Nephron progenitor cell (in vitro differentiated cells): ENCODE results near the gene KIF3C.
"Not testable (repeated sequence)": the region's sequence is repeated elsewhere in the genome, so short reads cannot be mapped to it uniquely, and the experiment has no call there.

Experiments
- DNase-seq: peaks from one replicate; pipeline ENCODE4 v3.0.0; 2021
- H3K27ac Mint-ChIP-seq: 2 replicates; pipeline ENCODE4 v1.8.0; 2021; ENCODE audit warnings: mild to moderate bottlenecking, moderate library complexity, mixed read lengths
- H3K27me3 Mint-ChIP-seq: 2 replicates; pipeline ENCODE4 v1.8.0; 2021; ENCODE audit warnings: mild to moderate bottlenecking, low read depth, mixed read lengths; ENCODE audit not compliant: poor library complexity
- H3K36me3 Mint-ChIP-seq: 2 replicates; pipeline ENCODE4 v1.8.0; 2021; ENCODE audit warnings: low read depth, mixed read lengths
- H3K4me1 Mint-ChIP-seq: 2 replicates; pipeline ENCODE4 v1.8.0; 2021; ENCODE audit warnings: mixed read lengths
- H3K4me3 Mint-ChIP-seq: 2 replicates; pipeline ENCODE4 v1.8.0; 2021; ENCODE audit warnings: mild to moderate bottlenecking, moderate library complexity, mixed read lengths
- H3K9me3 Mint-ChIP-seq: 2 replicates; pipeline ENCODE4 v1.8.0; 2021; ENCODE audit warnings: mild to moderate bottlenecking, moderate library complexity, mixed read lengths
- TF ChIP-seq, protein P1 (sequence below): fragments of 200-600 bp; sonication (generic); IDR thresholded peaks from 2 replicates; pipeline ENCODE4 v1.5.0; 2021; ENCODE audit warnings: antibody characterized with exemption

KIF3C gene

DNA sequence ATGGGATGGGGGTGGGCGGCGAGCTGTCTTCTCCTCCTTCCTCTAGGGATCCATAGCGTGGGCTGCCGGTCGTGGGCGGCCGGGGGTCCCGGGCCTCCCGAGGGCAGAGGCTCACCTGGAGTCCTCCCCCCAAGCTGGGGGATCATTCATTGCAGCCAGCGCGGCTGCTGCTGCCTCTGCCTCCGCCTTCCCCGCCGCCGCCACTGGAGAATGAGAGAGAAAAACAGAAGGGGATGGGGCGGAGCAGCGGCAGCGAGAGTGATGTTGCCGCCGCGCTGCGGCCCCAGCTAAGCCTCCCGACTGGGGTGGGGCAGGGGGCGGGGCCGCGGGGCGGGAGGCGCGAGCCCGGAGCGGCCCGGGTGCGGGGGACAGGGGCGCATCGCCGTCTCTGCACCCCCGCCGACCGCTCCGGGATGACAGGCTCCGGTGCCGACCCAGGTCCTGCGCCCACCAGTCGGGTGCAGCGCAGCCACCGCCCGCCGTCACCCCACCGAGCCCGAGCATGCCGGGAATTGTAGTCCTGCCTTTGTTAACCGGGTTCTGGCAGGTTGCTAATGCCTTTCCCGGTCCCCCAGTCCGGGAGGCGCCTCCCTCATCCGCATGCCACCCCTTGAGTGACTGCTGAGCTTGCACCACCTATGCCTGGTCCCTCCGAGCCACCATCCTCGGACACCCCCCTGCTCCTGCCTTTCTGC lies at the start of gene KIF3C:
KIF3C (minus strand) TSS at position 225 of the 695 bp plus-strand sequence. CDS start 580 bp downstream, outside the sequence.
- Mint-ChIP-seq H3K36me3 (peaks cover 21% of the 10 kb centered on the region), H3K9me3 (no peaks in the 10 kb centered on the region), H3K4me3 (peak within 1 kb of the TSS; percentile 87), H3K27ac (peak within 1 kb of the TSS; percentile 92), H3K27me3 (peaks cover 13% of the 10 kb centered on the region), H3K4me1 (peaks cover 48% of the 10 kb centered on the region)
- TF ChIP-seq, protein P1, sequence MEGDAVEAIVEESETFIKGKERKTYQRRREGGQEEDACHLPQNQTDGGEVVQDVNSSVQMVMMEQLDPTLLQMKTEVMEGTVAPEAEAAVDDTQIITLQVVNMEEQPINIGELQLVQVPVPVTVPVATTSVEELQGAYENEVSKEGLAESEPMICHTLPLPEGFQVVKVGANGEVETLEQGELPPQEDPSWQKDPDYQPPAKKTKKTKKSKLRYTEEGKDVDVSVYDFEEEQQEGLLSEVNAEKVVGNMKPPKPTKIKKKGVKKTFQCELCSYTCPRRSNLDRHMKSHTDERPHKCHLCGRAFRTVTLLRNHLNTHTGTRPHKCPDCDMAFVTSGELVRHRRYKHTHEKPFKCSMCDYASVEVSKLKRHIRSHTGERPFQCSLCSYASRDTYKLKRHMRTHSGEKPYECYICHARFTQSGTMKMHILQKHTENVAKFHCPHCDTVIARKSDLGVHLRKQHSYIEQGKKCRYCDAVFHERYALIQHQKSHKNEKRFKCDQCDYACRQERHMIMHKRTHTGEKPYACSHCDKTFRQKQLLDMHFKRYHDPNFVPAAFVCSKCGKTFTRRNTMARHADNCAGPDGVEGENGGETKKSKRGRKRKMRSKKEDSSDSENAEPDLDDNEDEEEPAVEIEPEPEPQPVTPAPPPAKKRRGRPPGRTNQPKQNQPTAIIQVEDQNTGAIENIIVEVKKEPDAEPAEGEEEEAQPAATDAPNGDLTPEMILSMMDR, result no peak
- DNase-seq, result peak; percentile 79

DNA sequence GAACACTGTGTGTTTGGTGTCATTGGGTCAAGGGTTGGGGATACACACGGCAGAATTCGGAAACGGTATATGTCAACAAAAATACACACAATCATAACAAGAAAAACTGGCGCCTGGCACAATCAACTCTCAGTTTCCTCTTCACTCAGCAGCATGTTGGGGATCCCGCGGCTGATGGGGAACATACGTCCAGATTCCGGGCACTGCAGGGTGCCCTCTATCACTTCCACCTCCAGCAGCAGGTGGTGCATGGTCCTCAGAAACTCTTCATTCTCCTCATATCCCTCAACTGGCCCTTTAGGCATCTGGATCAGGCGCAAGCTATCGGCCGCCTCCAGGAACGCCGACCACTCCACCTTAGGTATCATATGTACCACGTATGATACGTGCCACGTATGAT lies 45.8 kb upstream of the KIF3C start:
- H3K27ac Mint-ChIP-seq, DNase-seq, H3K9me3 Mint-ChIP-seq, H3K4me3 Mint-ChIP-seq, H3K27me3 Mint-ChIP-seq, H3K36me3 Mint-ChIP-seq: not testable (repeated sequence)
- peaks cover 11% of the 10 kb centered on the region for H3K4me1 Mint-ChIP-seq

DNA sequence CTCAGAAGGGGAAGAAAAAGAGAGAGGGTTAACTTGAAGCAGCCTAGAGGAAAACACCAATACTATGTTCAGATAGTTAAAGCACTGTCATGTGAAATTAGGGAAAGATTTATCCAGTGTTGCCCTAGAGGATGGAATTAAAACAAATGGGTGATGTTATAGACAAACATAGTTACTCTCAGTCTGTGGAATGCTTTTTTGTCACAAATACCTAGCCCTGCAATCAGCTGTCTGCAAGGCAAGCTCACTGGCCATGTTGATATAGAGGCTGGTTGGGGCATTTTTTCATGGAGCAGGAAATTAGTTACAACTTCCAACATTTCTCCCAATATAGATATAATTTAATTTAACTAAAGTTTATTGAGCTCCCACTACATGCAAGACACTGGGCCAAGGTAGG lies 43.2 kb upstream of the KIF3C start:
- Mint-ChIP-seq H3K4me3 (no peak overlapping the region), H3K27me3 (peaks cover 4% of the 10 kb centered on the region), H3K9me3 (peaks cover 3% of the 10 kb centered on the region), H3K36me3 (no peaks in the 10 kb centered on the region), H3K27ac (no peak overlapping the region), H3K4me1 (no peaks in the 10 kb centered on the region)
- TF ChIP-seq, protein P1, result no peak
- no peak for DNase-seq

DNA sequence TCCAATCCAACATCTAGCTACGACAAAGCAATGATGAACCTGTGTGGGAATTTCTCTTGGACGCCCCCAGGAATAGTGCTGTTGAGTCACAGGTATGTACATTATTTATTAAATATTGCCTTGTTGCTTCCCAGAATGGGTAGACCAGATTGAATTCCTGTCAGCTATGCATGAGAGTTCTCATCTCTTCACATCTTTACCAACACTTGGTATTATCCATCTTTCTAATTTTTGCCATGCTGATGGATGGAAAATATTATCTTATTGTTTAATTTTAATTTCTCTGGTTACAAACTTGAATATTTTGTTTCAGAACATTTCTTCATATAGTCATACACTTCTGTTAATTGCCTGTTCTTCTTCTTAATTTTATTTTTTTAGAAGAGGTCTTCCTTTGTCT lies 42.0 kb upstream of the KIF3C start:
- DNase-seq, result no peak
- peaks cover 5% of the 10 kb centered on the region for H3K27me3 Mint-ChIP-seq
- no peak overlapping the region for H3K27ac Mint-ChIP-seq
- no peaks in the 10 kb centered on the region for H3K4me1 Mint-ChIP-seq
- no peak overlapping the region for H3K4me3 Mint-ChIP-seq
- H3K9me3 Mint-ChIP-seq, result peaks cover 3% of the 10 kb centered on the region
- no peaks in the 10 kb centered on the region for H3K36me3 Mint-ChIP-seq
- TF ChIP-seq, protein P1, result no peak

DNA sequence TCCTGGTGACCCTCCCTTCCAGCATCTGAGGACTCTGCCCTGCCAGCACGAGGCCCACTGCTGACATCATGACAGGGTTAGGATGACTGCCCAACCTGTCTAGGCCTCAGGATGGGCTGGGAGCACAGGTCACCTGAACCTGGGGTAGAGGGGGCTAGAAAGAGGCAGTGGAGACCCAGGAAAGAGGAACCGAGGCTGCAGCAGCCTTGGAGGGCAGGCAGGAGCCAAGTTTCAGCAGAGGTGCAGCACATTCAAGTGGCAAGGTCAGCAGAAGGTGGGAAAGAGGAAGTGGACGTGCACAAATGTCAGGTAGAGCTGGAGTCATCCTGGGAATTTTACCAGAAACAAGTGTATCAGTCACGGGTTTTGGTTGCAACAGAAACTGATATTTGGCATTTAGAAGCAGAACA lies 37.9 kb upstream of the KIF3C start:
- no peaks in the 10 kb centered on the region for H3K36me3 Mint-ChIP-seq
- H3K27me3 Mint-ChIP-seq, result peaks cover 5% of the 10 kb centered on the region
- H3K9me3 Mint-ChIP-seq, result peaks cover 3% of the 10 kb centered on the region
- DNase-seq, result no peak
- H3K4me3 Mint-ChIP-seq, result no peak overlapping the region
- TF ChIP-seq, protein P1, result no peak
- peaks cover 6% of the 10 kb centered on the region for H3K4me1 Mint-ChIP-seq
- no peak overlapping the region for H3K27ac Mint-ChIP-seq

DNA sequence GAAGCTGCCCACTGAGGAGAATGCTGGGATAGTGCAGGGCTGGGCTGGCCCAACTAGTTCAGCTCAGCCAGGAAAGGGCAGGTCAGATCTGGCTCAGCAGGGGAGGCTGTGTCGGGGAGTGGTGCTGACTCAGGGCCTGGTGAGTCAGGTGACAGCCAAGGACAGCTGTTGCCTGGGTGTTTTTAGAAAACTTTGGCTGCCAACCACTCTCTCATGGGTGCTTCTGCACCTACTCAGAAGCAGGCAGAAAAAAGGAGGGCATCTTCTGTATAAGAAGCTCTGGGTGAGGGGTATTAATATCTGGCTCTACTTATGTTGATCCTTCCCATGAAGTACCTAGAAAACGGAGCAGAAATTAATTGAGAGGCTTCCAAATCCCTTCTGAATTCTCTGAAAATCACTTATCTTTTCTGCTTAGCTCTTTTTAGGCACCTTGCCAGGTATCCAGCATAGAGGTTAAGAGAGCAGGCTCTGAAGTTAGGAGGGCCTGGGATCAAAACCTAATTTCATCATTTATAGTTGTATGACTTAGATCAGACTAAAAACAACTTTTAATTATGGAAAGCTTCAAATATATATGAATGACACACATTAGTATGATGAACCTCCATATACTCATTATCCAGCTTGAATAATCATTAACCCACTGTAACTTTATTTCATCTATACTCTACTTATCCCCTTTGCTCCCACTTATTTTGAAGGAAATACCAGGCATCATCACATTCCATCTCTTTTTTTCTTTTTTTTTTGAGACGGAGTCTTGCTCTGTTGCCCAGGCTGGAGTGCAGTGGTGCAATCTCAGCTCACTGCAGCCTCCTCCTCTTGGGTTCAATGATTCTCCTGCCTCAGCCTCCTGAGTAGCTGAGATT lies 36.1 kb upstream of the KIF3C start:
- Mint-ChIP-seq H3K36me3 (no peaks in the 10 kb centered on the region), H3K27me3 (peaks cover 5% of the 10 kb centered on the region), H3K9me3 (no peaks in the 10 kb centered on the region), H3K4me3 (no peak overlapping the region), H3K4me1 (peaks cover 6% of the 10 kb centered on the region), H3K27ac (no peak overlapping the region)
- DNase-seq, result no peak
- TF ChIP-seq, protein P1, result no peak
